Adrenal gland (tissue), 12 donors: ENCODE data around the gene WDR86. TPM values are rescaled to one million over a fixed set of nuclear protein-coding genes. Genes with fewer than 3 reads are reported as not detected.

ENCODE experiments used
- DNase-seq, 7 donors: peaks; one replicate each; pipeline ENCODE4 v3.0.0-alpha.2; 2019 to 2020
- H3K27ac ChIP-seq, 5 donors: fragments of 200-600 bp; sonication (generic) in 4 of 5; 1 replicate in 3 of 5; 2 replicates in 2 of 5; pipeline versions ENCODE4 v1.5.1 to v1.8.0; 2016 to 2020; ENCODE audit warnings: mild to moderate bottlenecking in 1 of 5
- H3K27me3 ChIP-seq: fragments of 200-600 bp; 2 replicates; pipeline ENCODE4 v1.8.0; 2021
- H3K36me3 ChIP-seq, 2 donors: fragments of 200-600 bp; replicated peaks in 1 of 2; 1 replicate in 1 of 2; 2 replicates in 1 of 2; pipeline versions ENCODE4 v1.5.1 to v1.8.0; 2018 to 2022
- H3K4me1 ChIP-seq, 2 donors: fragments of 200-600 bp; replicated peaks in 1 of 2; 1 replicate in 1 of 2; 2 replicates in 1 of 2; pipeline versions ENCODE4 v1.5.1 to v1.8.0; 2018 to 2021
- H3K4me3 ChIP-seq, 4 donors: fragments of 200-600 bp; sonication (generic) in 3 of 4; one replicate each; pipeline ENCODE4 v1.5.1; 2016 to 2018
- H3K9me3 ChIP-seq, 3 donors: fragments of 200-600 bp; sonication (generic) in 1 of 3; replicated peaks in 1 of 3; 1 replicate in 2 of 3; 2 replicates in 1 of 3; pipeline versions ENCODE4 v1.5.1 to v1.8.0; 2016 to 2021
- CTCF ChIP-seq, 6 experiments: fragments of 450-650 bp in 4 of 6; fragments of 200-600 bp in 2 of 6; sonication (generic) in 1 of 6; IDR thresholded peaks; 1 replicate in 5 of 6; 2 replicates in 1 of 6; pipeline versions ENCODE4 v1.5.1 to v1.8.0; 2016 to 2021; ENCODE audit warnings: antibody characterized with exemption in 6 of 6, mild to moderate bottlenecking in 2 of 6, moderate library complexity in 1 of 6
- POLR2A ChIP-seq, 2 donors: fragments of 450-650 bp; IDR thresholded peaks; one replicate each; pipeline ENCODE4 v1.6.1; 2017; ENCODE audit warnings: antibody characterized with exemption in 2 of 2, mild to moderate bottlenecking in 2 of 2, moderate library complexity in 1 of 2
- WGBS, 4 donors: extraction: QIAGEN DNeasy Blood & Tissue Kit in 2 of 4; methylation state at CpG; one replicate each; pipeline versions ENCODE4 v1.1.5 to v1.1.7; 2013 to 2017; 5-methylcytosine and 5-hydroxymethylcytosine counted together
- intact Hi-C, 2 donors: fragments of 100-400 bp; cut with DNase I; formaldehyde crosslinking; loops; one replicate each; pipeline versions ENCODE4 v1.14.1 to v1.15.0; 2022 to 2023
- polyA plus RNA-seq, 3 donors: library from polyadenylated mRNA; stranded (reverse); fragments of 200-250 nt in 2 of 3; fragments of 350-450 nt in 1 of 3; fragmentation: Illumina TruSeq in 1 of 3; extraction: RNeasy Lipid Tissue Mini Kit (QIAGEN cat#74804) in 1 of 3; gene quantifications; one replicate each; pipeline ENCODE4 v1.2.3, GENCODE V29; 2013 to 2014
- total RNA-seq, 9 donors: library from RNA; depleted of rRNA in 4 of 9; stranded (reverse); fragments of >200 nt in 4 of 9; fragments of 120-200 nt in 1 of 9; fragmentation: NEBNext Ultra II Directional in 1 of 9; extraction: Animal tissue kit (Norgen Biotek cat#: 25700) in 1 of 9; gene quantifications; one replicate each; pipeline versions ENCODE4 v1.1.0 to v1.2.4, GENCODE V29; 2013 to 2023
- donor health status: healthy with polysubstance abuse.
- donor health status: Bipolar disorder and iron deficiency.
- donor health status: DM: yes; HTN: yes; CAD: no.
- donor health status: DM: no; HTN: no; CAD: no.
- donor health status: DM: no; HTN: no; CAD: no.
- donor health status: DM: yes; HTN: yes; CAD: no.

The WDR86 gene
- total and polyA plus RNA-seq, 12 donors = 1.4 to 16.7 (median 5.5) TPM; not detected in 1

GRCh38 chr7:151379193-151379520 is 30.7 kb downstream of the WDR86 start:
- Histone ChIP-seq H3K27me3 (peaks cover 17% of the 10 kb centered on the region), H3K36me3 (peaks cover 0 to 43% of the 10 kb centered on the region in 2 donors), H3K9me3 (no peaks in the 10 kb centered on the region), H3K4me3 (no peak overlapping the region), H3K4me1 (peaks cover 3 to 16% of the 10 kb centered on the region in 2 donors), H3K27ac (no peak overlapping the region)
- TF ChIP-seq CTCF (IDR thresholded peaks at IDR 0.05) (no peak), POLR2A (IDR thresholded peaks at IDR 0.05) (no peak)
- DNase-seq = no peak
- 78 to 84% (median 81%) methylated on average over 6 of the region's 6 CpGs for WGBS, 4 donors
- intact Hi-C loops = no loop called here

GRCh38 chr7:151378496-151379192 is 31.2 kb downstream of the WDR86 start:
- DNase-seq = no peak
- Histone ChIP-seq H3K27ac (no peak overlapping the region), H3K36me3 (peaks cover 0 to 48% of the 10 kb centered on the region in 2 donors), H3K9me3 (no peaks in the 10 kb centered on the region), H3K27me3 (peaks cover 17% of the 10 kb centered on the region), H3K4me1 (peaks cover 3 to 16% of the 10 kb centered on the region in 2 donors), H3K4me3 (no peak overlapping the region)
- 85 to 90% (median 89%) methylated on average over 16 to 17 of the region's 17 CpGs for WGBS, 4 donors
- intact Hi-C loops = no loop called here
- TF ChIP-seq CTCF (IDR thresholded peaks at IDR 0.05) (no peak), POLR2A (IDR thresholded peaks at IDR 0.05) (no peak)

- Histone ChIP-seq H3K4me3 (no peak overlapping the region), H3K36me3 (peaks cover 0 to 51% of the 10 kb centered on the region in 2 donors)
- intact Hi-C loops = no loop called here
These were observed 31.8 kb downstream of the WDR86 start for GRCh38 chr7:151378011-151378410.

GRCh38 chr7:151377406-151377805 is 32.4 kb downstream of the WDR86 start:
- DNase-seq = no peak
- no peak for TF ChIP-seq POLR2A (IDR thresholded peaks at IDR 0.05)
- no peak for TF ChIP-seq CTCF (IDR thresholded peaks at IDR 0.05)
- intact Hi-C loops = no loop called here

More at GRCh38 chr7:151378011-151378410, 31.8 kb downstream of the WDR86 start:
- peaks cover 15% of the 10 kb centered on the region for H3K27me3 ChIP-seq
- H3K9me3 ChIP-seq = no peaks in the 10 kb centered on the region
- H3K27ac ChIP-seq = no peak overlapping the region
- DNase-seq = no peak
- TF ChIP-seq CTCF (IDR thresholded peaks at IDR 0.05) = no peak
- no peak for TF ChIP-seq POLR2A (IDR thresholded peaks at IDR 0.05)
- 88 to 92% (median 91%) methylated on average over 9 of the region's 9 CpGs for WGBS, 4 donors
- peaks cover 3 to 16% of the 10 kb centered on the region in 2 donors for H3K4me1 ChIP-seq

More at GRCh38 chr7:151377406-151377805, 32.4 kb downstream of the WDR86 start:
- H3K4me1 ChIP-seq = peaks cover 3 to 16% of the 10 kb centered on the region in 2 donors
- H3K4me3 ChIP-seq = no peak overlapping the region
- 84 to 96% (median 92%) methylated on average over 11 to 12 of the region's 12 CpGs for WGBS, 4 donors
- no peaks in the 10 kb centered on the region for H3K9me3 ChIP-seq
- peaks cover 0 to 51% of the 10 kb centered on the region in 2 donors for H3K36me3 ChIP-seq
- H3K27ac ChIP-seq = no peak overlapping the region
- H3K27me3 ChIP-seq = peaks cover 9% of the 10 kb centered on the region
